ENCODE measurements around the gene PIGL.
"Not testable (repeated sequence)": the region's sequence is repeated elsewhere in the genome, so short reads cannot be mapped to it uniquely, and the experiment has no call there.

The PIGL gene

GRCh38 chr17:16216341-16217001 is 539 bp upstream of the PIGL start:
- not testable (repeated sequence) for DNase-seq (ENCODE audit: low read depth)

GRCh38 chr17:16222406-16222805 is 5.4 kb downstream of the PIGL start:
- no peak for DNase-seq (ENCODE audit: low read depth)

GRCh38 chr17:16229912-16230561 is 13.0 kb downstream of the PIGL start:
- DNase-seq (ENCODE audit: low read depth), result not testable (repeated sequence)

GRCh38 chr17:16232391-16232790 is 15.4 kb downstream of the PIGL start:
- no peak for DNase-seq (ENCODE audit: low read depth)

- DNase-seq (ENCODE audit: low read depth), result no peak
Observed at GRCh38 chr17:16239931-16240330, 22.9 kb downstream of the PIGL start.

GRCh38 chr17:16241906-16242399 is 24.9 kb downstream of the PIGL start:
- no peak for DNase-seq (ENCODE audit: low read depth)

- no peak for DNase-seq (ENCODE audit: low read depth)
Observed at GRCh38 chr17:16243385-16243784, 26.4 kb downstream of the PIGL start.

GRCh38 chr17:16243801-16244567 is 27.0 kb downstream of the PIGL start:
- no peak for DNase-seq (ENCODE audit: low read depth)

GRCh38 chr17:16247586-16247984 is 30.6 kb downstream of the PIGL start:
- no peak for DNase-seq (ENCODE audit: low read depth)

GRCh38 chr17:16250635-16251034 is 33.6 kb downstream of the PIGL start:
- no peak for DNase-seq (ENCODE audit: low read depth)

GRCh38 chr17:16251043-16251442 is 34.0 kb downstream of the PIGL start:
- DNase-seq (ENCODE audit: low read depth), result no peak

GRCh38 chr17:16251556-16251955 is 34.5 kb downstream of the PIGL start:
- no peak for DNase-seq (ENCODE audit: low read depth)

- DNase-seq (ENCODE audit: low read depth), result no peak
Observed at GRCh38 chr17:16254773-16255400, 37.9 kb downstream of the PIGL start.

- DNase-seq (ENCODE audit: low read depth), result no peak
Observed at GRCh38 chr17:16255481-16255921, 38.5 kb downstream of the PIGL start.

GRCh38 chr17:16258901-16259300 is 41.9 kb downstream of the PIGL start:
- DNase-seq (ENCODE audit: low read depth), result no peak

- DNase-seq (ENCODE audit: low read depth), result no peak
Observed at GRCh38 chr17:16259926-16260325, 42.9 kb downstream of the PIGL start.

- DNase-seq (ENCODE audit: low read depth), result no peak
Observed at GRCh38 chr17:16261049-16261448, 44.0 kb downstream of the PIGL start.

GRCh38 chr17:16262201-16262600 is 45.2 kb downstream of the PIGL start:
- no peak for DNase-seq (ENCODE audit: low read depth)

GRCh38 chr17:16267174-16267573 is 50.2 kb downstream of the PIGL start:
- no peak for DNase-seq (ENCODE audit: low read depth)

- no peak for DNase-seq (ENCODE audit: low read depth)
Observed at GRCh38 chr17:16269658-16270057, 52.6 kb downstream of the PIGL start.

- DNase-seq (ENCODE audit: low read depth), result no peak
Observed at GRCh38 chr17:16272111-16272840, 55.3 kb downstream of the PIGL start.

GRCh38 chr17:16273499-16273898 is 56.5 kb downstream of the PIGL start:
- DNase-seq (ENCODE audit: low read depth), result no peak

Measured in stimulated activated CD4-positive, alpha-beta T cell treated with anti-CD3 and anti-CD28 coated beads, Interleukin-2, amount 100 ng/mL, for 4 hours (primary cell).